ENCODE results near the gene CMIP.

Gene CMIP

DNA sequence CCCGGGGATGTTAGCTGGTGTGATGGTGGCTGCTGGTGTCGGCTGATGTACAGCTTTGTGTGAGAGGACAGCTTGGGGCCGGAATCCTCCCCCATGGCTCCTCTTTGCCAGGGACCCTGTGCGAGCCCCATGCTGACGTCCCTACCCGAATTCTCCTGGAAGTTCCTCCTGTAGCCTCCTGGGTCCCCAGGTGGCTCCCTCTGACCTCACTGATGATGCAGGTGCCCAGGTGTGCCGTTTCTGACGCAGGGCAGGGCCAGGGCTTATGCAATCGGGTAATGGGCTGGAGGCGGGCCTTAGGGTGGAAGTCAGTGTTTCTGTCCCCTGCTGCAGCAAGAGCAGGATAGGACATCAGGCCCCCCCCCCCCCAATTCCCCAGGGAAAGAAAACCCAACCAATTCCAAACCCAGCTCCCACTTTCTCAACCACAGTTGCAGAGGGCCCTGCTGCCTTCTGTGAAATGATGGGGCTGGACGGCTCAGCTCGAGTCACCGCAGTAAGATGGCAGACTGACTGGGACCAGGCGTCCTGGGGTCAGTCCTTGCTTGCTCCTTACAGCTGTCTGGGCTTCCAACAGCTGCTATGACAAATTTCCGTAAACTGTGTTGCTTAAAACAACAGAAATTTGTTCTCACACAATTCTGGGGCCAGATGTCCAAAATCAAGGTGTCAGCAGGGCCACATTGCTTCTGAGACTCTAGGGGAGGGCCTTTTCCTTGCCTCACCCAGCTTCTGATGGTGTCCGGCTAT lies 195.5 kb downstream of the CMIP start:
- no peak for DNase-seq (ENCODE audit: low read depth)

- no peak for DNase-seq (ENCODE audit: low read depth)
Measured at GRCh38 chr16:81640681-81641070, 196.1 kb downstream of the CMIP start.

- no peak for DNase-seq (ENCODE audit: low read depth)
Measured at GRCh38 chr16:81641395-81642106, 196.9 kb downstream of the CMIP start.

DNA sequence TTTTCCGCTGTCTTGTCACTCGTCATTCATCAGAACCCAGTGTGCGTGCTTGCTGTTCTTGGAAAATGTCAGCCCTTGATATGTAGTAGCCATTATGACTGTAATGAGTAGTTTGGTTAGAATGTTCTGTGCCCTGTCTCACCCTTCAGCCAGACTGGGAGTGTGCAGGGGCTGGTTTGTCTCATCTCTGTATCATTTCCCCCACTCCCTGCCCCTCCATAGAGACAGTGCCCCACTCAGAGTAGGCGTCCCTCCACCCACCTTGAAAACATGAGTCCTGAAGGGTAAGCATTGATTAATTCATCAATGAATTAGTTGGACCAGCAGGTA lies 197.5 kb downstream of the CMIP start:
- DNase-seq (ENCODE audit: low read depth), result no peak

DNA sequence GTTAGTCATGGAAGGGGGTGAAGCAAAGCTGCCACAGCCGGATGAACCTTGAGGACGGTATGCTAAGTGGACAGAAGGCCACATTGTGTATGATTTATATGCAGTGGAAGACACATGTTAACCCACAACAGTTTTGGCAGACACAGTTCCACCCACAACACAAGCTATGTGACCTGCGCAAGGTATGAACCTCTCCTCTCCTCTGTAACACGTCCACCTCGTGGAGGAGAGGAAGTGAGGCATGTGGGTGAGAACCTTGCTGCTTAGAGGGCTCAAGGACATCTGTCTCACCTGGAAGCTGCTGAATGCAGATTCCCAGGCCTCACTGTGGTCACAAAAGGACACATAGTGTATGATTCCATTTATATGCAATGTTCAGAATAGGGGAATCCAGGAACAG lies 198.3 kb downstream of the CMIP start:
- no peak for DNase-seq (ENCODE audit: low read depth)

- no peak for DNase-seq (ENCODE audit: low read depth)
Measured at GRCh38 chr16:81645266-81645694, 200.7 kb downstream of the CMIP start.

GRCh38 chr16:81645925-81646324 lies 201.3 kb downstream of the CMIP start:
- DNase-seq (ENCODE audit: low read depth), result no peak

GRCh38 chr16:81646561-81646960 lies 202.0 kb downstream of the CMIP start:
- DNase-seq (ENCODE audit: low read depth), result no peak

DNA sequence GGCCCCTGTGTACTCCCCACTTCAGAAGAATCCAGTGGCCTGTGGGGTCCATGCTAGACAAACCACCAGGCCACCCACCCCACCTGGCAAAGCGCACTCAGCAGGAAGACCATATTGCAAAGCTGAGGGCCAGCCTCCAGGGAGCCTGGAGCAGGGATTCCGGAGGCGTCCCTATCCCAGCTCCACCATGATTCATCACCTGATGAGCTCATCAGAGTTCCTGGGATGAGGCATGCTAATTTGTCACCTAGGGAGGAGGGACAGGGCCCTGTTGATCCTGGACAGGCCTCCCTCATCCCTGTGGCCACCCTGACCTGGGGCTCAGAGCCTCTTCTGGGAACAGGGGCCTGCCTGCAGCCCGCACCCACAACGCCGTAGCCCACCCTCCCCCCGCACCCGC lies 202.9 kb downstream of the CMIP start:
- DNase-seq (ENCODE audit: low read depth), result no peak

- no peak for DNase-seq (ENCODE audit: low read depth)
Measured at GRCh38 chr16:81649561-81650184, 205.1 kb downstream of the CMIP start.

DNA sequence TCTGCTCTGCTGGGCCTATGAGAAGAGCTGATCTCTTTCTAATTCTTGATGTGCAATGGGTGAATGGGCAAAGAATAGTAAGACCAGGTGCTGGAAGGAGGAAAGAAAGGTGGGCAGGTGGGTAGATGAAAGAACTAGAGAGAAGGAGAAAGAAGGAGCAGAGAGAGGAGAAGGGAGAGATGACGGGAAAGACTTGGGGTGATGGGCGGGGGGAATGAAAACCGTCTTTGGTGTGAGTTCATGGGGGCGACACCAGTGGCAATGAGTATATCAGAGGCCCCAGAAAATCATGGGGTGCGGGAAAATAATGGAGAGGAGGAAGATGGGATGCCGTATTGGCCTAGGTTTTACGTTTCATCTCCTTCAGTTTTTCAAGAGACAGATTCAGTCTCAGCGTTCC lies 205.7 kb downstream of the CMIP start:
- no peak for DNase-seq (ENCODE audit: low read depth)

DNA sequence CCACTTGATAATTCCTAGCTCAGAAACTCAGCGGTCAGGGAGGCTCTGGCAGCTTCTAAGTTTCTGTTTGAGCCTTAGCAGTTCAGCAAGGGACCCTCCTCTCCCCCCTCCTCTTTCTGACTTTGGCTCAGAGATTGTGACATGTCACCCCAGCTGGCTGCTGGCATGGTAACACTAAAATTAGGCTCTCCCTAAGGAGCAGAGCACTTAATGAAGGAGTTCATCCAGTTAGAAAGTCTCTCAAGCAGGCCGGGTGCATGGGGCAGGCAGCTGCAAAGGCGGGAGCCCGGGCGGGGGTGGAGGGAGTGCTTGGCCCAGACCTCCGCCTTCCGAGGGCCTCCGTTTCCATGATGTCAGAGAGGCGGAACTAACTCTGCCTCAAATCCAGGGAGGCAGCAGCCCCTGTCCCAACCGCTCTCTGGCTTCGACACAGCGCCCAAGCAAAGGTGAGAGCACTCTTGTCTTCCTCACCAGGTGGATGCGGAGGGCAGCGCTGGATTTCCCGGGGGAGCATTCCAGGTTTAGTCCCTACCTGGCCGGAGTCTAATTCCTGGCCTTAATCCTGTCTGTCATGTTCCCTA lies 206.5 kb downstream of the CMIP start:
- DNase-seq (ENCODE audit: low read depth), result no peak

DNA sequence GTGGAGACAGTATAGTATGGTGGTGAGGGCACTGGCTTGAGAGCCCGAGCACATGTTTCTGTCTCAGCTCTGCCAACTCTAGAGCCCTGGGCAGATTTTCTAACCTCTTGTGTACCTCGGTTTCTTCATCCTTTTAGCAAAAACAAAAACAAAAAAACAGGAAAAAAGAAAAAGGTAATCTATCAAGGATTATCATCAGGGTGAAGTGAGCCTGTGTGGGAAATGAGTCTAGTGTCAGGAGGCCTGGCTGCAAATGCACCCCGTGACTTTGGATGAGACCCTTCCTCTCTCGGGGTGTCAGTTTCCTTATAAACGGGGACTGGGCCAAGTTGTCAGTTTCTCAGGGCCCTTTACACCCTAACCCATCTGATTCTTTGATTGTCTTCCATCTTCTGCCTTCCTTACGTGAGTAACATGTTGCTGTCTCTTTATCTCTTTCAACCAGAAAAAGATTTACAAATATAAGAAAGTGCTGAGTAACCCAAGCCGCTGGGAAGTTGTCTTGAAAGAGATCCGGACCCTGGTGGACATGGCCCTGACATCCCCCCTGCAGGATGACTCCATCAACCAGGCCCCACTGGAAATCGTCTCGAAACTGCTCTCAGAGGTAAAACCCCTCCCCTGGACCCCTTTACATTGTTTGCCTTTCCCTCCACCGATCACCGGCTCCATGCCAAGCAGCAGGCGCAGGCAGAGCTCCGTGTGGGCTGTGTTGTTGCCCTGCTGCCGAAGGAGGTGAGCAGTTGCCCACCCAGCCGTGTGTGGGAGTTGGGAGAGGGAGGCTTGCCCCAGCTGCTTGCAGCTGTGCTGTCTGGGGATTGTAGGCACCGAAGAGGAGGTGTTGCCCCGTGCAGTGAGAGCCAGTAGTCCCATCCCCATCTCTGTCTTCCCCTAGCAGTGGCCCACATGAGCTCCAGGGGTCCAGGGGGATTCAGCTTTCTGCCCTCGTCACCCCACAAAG lies 207.4 kb downstream of the CMIP start:
- DNase-seq (ENCODE audit: low read depth), result no peak

GRCh38 chr16:81652798-81653505 lies 208.3 kb downstream of the CMIP start:
- no peak for DNase-seq (ENCODE audit: low read depth)

DNA sequence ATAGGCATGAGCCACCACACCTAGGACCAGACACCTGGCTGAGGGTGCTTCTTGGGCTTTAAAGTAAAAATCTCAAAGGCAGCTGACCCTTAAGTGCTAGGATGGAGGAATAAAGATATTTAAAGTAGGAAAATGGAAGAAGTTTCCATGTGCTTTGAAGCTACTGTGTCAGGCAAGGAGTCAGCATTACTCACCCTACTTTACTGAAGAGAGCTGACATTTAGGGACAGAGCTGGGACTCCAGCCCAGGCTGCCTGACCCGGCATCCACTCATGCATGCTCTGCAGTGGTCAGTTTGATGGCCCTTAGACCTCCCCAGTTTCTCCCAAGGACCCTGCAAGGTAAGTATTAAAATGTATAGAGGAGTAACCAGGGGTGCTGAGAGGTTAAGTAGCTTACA lies 209.7 kb downstream of the CMIP start:
- no peak for DNase-seq (ENCODE audit: low read depth)

GRCh38 chr16:81655469-81656162 lies 211.0 kb downstream of the CMIP start:
- DNase-seq (ENCODE audit: low read depth), result no peak

DNA sequence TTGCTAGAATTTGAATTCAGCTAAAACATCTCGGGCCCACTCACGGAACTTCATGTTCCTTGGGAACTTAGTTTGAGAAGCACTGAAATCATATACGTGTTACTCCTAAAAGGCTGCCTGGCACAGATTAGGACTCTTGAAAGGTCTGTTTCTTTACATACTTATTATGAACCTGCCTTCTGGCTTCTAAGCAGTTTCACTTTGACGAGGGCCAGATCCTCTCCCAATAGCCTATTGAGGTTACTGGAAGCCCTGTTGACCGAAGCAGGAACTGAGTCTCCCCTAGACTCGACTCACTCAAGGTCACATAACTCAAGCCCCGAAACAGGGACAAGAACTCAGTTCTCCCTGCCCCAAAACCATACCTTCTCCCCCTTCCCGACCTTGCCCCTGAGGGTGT lies 212.6 kb downstream of the CMIP start:
- DNase-seq (ENCODE audit: low read depth), result no peak

- DNase-seq (ENCODE audit: low read depth), result no peak
Measured at GRCh38 chr16:81657781-81658180, 213.2 kb downstream of the CMIP start.

DNA sequence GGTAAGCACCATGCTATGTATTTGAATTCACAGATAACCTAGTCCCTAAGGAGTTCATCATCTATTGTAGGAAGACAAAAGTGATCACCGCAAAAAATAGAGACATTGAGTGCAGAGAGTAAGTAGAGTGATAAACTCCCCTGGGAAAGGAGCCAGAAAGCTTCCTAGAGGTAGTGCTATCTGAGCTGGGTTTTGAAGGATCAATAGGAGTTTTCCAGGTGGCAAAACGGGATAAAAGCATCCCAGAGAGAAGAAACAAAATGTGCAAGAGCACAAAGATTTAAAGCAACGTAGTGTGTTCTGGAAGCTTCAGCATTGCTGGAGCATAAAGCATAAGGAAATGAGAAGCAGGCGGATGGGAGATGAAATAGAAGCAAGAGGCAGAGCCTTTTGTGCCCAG lies 213.8 kb downstream of the CMIP start:
- DNase-seq (ENCODE audit: low read depth), result no peak

DNA sequence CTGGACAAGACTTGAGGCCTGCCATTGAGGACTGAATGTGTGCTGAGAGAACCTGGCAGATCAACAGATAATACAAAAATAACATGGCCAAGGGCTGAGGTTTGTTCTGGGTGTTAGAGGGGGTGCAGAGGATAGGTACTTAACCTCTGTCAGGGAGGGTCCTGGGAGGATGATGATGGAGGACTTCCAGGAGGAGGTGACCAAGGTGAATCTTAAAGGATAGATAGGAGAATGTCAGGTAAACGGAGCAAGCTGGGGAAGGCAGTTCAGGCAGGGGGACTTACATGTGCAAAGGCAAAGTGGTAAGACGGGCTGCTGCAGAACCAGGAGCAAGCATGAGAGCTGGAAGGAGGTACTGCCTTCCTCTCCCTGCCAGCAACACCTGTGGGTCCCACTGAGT lies 214.6 kb downstream of the CMIP start:
- DNase-seq (ENCODE audit: low read depth), result no peak

- DNase-seq (ENCODE audit: low read depth), result no peak
Measured at GRCh38 chr16:81661082-81661481, 216.5 kb downstream of the CMIP start.
